MCF 10A (cell line): Measurements from ENCODE around the gene LHFPL3. TPM values are rescaled to one million over a fixed set of nuclear protein-coding genes. Genes with fewer than 3 reads are reported as not detected.

ENCODE experiments used
- BruUV-seq: library from RNA; stranded (reverse); fragments of 400-500 nt; replicated peaks from 2 replicates; lab custom pipeline; 2021; lab: Mats Ljungman, UMichigan
- CTCF ChIA-PET: fragments of 300-600 bp; sonication (Branson Sonifier 250); formaldehyde crosslinking; extraction: SDS; loops from one replicate; lab custom pipeline; 2021; ENCODE audit warnings: antibody characterized with exemption, inconsistent platforms; lab: Yijun Ruan, JAX
- POLR2A ChIA-PET: fragments of 300-600, 350-650 bp; sonication (Branson Sonifier 250); formaldehyde crosslinking; extraction: SDS; loops from one replicate; lab custom pipeline; 2020; ENCODE audit warnings: antibody characterized with exemption, inconsistent platforms; lab: Yijun Ruan, JAX
- DNase-seq: peaks from one replicate; pipeline ENCODE4 v3.0.0-alpha.2; 2018; ENCODE audit not compliant: unreplicated experiment
- H3K27ac Mint-ChIP-seq: one replicate; pipeline ENCODE4 v1.8.0; 2022; ENCODE audit warnings: mild to moderate bottlenecking, low read depth, mixed read lengths; ENCODE audit not compliant: unreplicated experiment
- H3K27me3 Mint-ChIP-seq: one replicate; pipeline ENCODE4 v1.8.0; 2022; ENCODE audit warnings: mixed read lengths; ENCODE audit not compliant: insufficient read depth, unreplicated experiment
- H3K36me3 Mint-ChIP-seq: one replicate; pipeline ENCODE4 v1.8.0; 2022; ENCODE audit warnings: mild to moderate bottlenecking, moderate library complexity, mixed read lengths; ENCODE audit not compliant: insufficient read depth, unreplicated experiment
- H3K4me1 Mint-ChIP-seq: one replicate; pipeline ENCODE4 v1.8.0; 2022; ENCODE audit warnings: mixed read lengths; ENCODE audit not compliant: insufficient read depth, unreplicated experiment
- H3K4me3 Mint-ChIP-seq: one replicate; pipeline ENCODE4 v1.8.0; 2022; ENCODE audit warnings: mild to moderate bottlenecking, moderate library complexity, mixed read lengths; ENCODE audit not compliant: unreplicated experiment
- H3K9me3 Mint-ChIP-seq: one replicate; pipeline ENCODE4 v1.8.0; 2022; ENCODE audit warnings: mixed read lengths; ENCODE audit not compliant: unreplicated experiment
- CTCF ChIP-seq: fragments of 200-600 bp; IDR thresholded peaks from one replicate; pipeline ENCODE4 v1.8.0; 2022; ENCODE audit warnings: antibody characterized with exemption, mild to moderate bottlenecking; ENCODE audit not compliant: unreplicated experiment
- intact Hi-C: fragments of 100-400 bp; cut with micrococcal nuclease; formaldehyde crosslinking; loops from 2 replicates; pipeline ENCODE4 v1.14.1; 2022
- total RNA-seq: library from RNA; stranded (reverse); gene quantifications from 2 replicates; pipeline ENCODE4 v1.2.3, GENCODE V29; 2022

The LHFPL3 gene
- total RNA-seq, 1 experiment from 2014 or later = not detected

- no peaks in the 10 kb centered on the region for H3K9me3 Mint-ChIP-seq
- H3K27me3 Mint-ChIP-seq = peaks cover 20% of the 10 kb centered on the region
- no peak overlapping the region for H3K27ac Mint-ChIP-seq
- no peak overlapping the region for H3K4me3 Mint-ChIP-seq
- intact Hi-C loops = no loop called here
- ChIA-PET POLR2A (no interaction called here), CTCF (no interaction called here)
- H3K4me1 Mint-ChIP-seq = no peaks in the 10 kb centered on the region
- no peak for TF ChIP-seq CTCF
- no peak for DNase-seq
- no peaks in the 10 kb centered on the region for H3K36me3 Mint-ChIP-seq
- no TSS peak for BruUV-seq
Observed at GRCh38 chr7:104758504-104758903, 430.1 kb downstream of the LHFPL3 start.

- Mint-ChIP-seq H3K4me1 (no peaks in the 10 kb centered on the region), H3K27ac (no peak overlapping the region), H3K36me3 (no peaks in the 10 kb centered on the region), H3K4me3 (no peak overlapping the region), H3K9me3 (no peaks in the 10 kb centered on the region), H3K27me3 (peaks cover 54% of the 10 kb centered on the region)
- no peak for DNase-seq
- BruUV-seq = no TSS peak
- ChIA-PET CTCF (no interaction called here), POLR2A (no interaction called here)
- TF ChIP-seq CTCF = no peak
- intact Hi-C loops = no loop called here
Observed at GRCh38 chr7:104761892-104762291, 433.5 kb downstream of the LHFPL3 start.

GRCh38 chr7:104767113-104767512, 438.7 kb downstream of the LHFPL3 start:
- no peak for TF ChIP-seq CTCF
- peaks cover 82% of the 10 kb centered on the region for H3K27me3 Mint-ChIP-seq
- BruUV-seq = no TSS peak
- CTCF ChIA-PET = no interaction called here
- H3K4me3 Mint-ChIP-seq = no peak overlapping the region
- H3K27ac Mint-ChIP-seq = no peak overlapping the region
- H3K36me3 Mint-ChIP-seq = no peaks in the 10 kb centered on the region
- POLR2A ChIA-PET = no interaction called here
- no peaks in the 10 kb centered on the region for H3K4me1 Mint-ChIP-seq
- no peak for DNase-seq
- no peaks in the 10 kb centered on the region for H3K9me3 Mint-ChIP-seq
- intact Hi-C loops = no loop called here

GRCh38 chr7:104767826-104768536, 439.6 kb downstream of the LHFPL3 start:
- no TSS peak for BruUV-seq
- no peaks in the 10 kb centered on the region for H3K9me3 Mint-ChIP-seq
- intact Hi-C loops = no loop called here
- ChIA-PET CTCF (no interaction called here), POLR2A (no interaction called here)
- DNase-seq = peak; percentile 11
- H3K4me1 Mint-ChIP-seq = no peaks in the 10 kb centered on the region
- no peak overlapping the region for H3K27ac Mint-ChIP-seq
- no peaks in the 10 kb centered on the region for H3K36me3 Mint-ChIP-seq
- no peak overlapping the region for H3K4me3 Mint-ChIP-seq
- no peak for TF ChIP-seq CTCF
- peaks cover 82% of the 10 kb centered on the region for H3K27me3 Mint-ChIP-seq
